Activated naive CD8-positive, alpha-beta T cell treated with anti-CD3 and anti-CD28 coated beads, Interleukin-2, amount 10 ng/mL, durations not matched to agents 7 days and 5 days (primary cell): Measurements from ENCODE around the gene EIF5A2. TPM values are rescaled to one million over a fixed set of nuclear protein-coding genes. Genes with fewer than 3 reads are reported as not detected.
"Not testable (repeated sequence)": the region's sequence is repeated elsewhere in the genome, so short reads cannot be mapped to it uniquely, and the experiment has no call there.

Experiments
- ATAC-seq: fragments of 150-1000 bp; cut with Tn5 transposase; one replicate; pipeline ENCODE4 v1.10.0; 2021; ENCODE audit warnings: low read depth, moderate library complexity
- POLR2A ChIA-PET: fragments of 350-600 bp; sonication (Branson Sonifier 250); formaldehyde crosslinking; loops from one replicate; lab custom pipeline; 2021; ENCODE audit warnings: antibody characterized with exemption; lab: Charles Lee
- DNase-seq: peaks from one replicate; pipeline ENCODE4 v3.0.0; 2021
- H3K27ac Mint-ChIP-seq: one replicate; pipeline ENCODE4 v1.8.0; 2022; ENCODE audit warnings: mild to moderate bottlenecking, mixed read lengths
- H3K27me3 Mint-ChIP-seq: one replicate; pipeline ENCODE4 v1.8.0; 2022; ENCODE audit warnings: mild to moderate bottlenecking, moderate library complexity, mixed read lengths
- H3K36me3 Mint-ChIP-seq: one replicate; pipeline ENCODE4 v1.8.0; 2021; ENCODE audit warnings: mild to moderate bottlenecking, mixed read lengths
- H3K4me1 Mint-ChIP-seq: one replicate; pipeline ENCODE4 v1.8.0; 2021; ENCODE audit warnings: mixed read lengths
- H3K4me3 Mint-ChIP-seq: one replicate; pipeline ENCODE4 v1.8.0; 2022; ENCODE audit warnings: mild to moderate bottlenecking, moderate library complexity, mixed read lengths
- H3K9me3 Mint-ChIP-seq: one replicate; pipeline ENCODE4 v1.8.0; 2021; ENCODE audit warnings: mixed read lengths
- total RNA-seq, 2 experiments: library from RNA; stranded (reverse); gene quantifications; one replicate each; pipeline ENCODE4 v1.2.3, GENCODE V29; 2021

EIF5A2 gene
- total RNA-seq, 2 experiments from 2014 or later, result 11.4 to 11.5 TPM

DNA sequence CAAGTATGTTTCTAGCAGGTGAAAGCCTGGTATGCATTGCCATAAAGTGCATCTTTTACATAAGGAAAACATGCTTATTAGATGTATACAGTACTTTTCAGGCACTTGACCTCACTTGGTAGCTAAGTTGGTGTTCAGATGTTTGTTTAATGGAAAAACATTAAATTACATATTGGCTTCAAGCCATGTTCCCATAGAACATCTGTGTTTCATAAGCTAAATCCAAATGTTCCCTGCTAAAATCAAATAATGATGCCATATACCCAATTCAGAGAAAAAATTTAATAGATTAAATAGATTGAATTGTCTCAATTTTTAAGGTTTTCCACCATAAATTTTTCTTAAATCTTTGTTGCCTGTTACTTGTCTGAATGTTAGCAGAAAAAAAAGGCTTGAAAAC lies 19.3 kb downstream of the EIF5A2 start:
- no peak overlapping the region for H3K4me3 Mint-ChIP-seq
- H3K4me1 Mint-ChIP-seq, result no peaks in the 10 kb centered on the region
- POLR2A ChIA-PET, result no interaction called here
- no peak for DNase-seq
- H3K27me3 Mint-ChIP-seq, result peaks cover 3% of the 10 kb centered on the region
- peaks cover 2% of the 10 kb centered on the region for H3K9me3 Mint-ChIP-seq
- H3K27ac Mint-ChIP-seq, result no peak overlapping the region
- ATAC-seq, result no peak
- peaks cover 6% of the 10 kb centered on the region for H3K36me3 Mint-ChIP-seq

DNA sequence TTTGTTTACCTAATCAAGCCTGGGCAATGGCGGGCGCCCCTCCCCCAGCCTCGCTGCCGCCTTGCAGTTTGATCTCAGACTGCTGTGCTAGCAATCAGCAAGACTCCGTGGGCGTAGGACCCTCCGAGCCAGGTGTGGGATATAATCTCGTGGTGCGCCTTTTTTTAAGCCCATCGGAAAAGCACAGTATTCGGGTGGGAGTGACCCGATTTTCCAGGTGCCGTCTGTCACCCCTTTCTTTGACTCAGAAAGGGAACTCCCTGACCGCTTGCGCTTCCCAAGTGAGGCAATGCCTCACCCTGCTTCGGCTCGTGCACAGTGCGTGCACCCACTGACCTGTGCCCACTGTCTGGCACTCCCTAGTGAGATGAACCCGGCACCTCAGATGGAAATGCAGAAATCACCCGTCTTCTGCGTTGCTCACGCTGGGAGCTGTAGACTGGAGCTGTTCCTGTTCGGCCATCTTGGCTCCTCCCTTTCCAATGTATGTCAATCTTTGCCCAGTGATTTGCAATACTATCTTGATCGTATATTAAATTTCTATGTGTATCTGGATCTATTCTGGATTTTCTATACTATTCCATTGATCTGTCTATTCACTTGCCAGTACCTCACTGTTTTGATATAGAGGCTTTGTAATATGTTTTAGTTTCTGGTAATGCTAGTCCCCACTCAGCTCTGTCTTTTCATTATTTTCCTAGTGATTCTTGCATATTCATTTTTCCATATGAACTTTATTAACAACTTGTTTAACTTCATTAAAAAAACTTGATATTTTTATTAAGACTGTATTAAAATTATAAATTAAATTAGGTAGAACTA lies 24.1 kb downstream of the EIF5A2 start:
- H3K4me3 Mint-ChIP-seq, H3K27ac Mint-ChIP-seq, H3K36me3 Mint-ChIP-seq, H3K9me3 Mint-ChIP-seq, H3K4me1 Mint-ChIP-seq, POLR2A ChIA-PET, H3K27me3 Mint-ChIP-seq, ATAC-seq, DNase-seq: not testable (repeated sequence)

DNA sequence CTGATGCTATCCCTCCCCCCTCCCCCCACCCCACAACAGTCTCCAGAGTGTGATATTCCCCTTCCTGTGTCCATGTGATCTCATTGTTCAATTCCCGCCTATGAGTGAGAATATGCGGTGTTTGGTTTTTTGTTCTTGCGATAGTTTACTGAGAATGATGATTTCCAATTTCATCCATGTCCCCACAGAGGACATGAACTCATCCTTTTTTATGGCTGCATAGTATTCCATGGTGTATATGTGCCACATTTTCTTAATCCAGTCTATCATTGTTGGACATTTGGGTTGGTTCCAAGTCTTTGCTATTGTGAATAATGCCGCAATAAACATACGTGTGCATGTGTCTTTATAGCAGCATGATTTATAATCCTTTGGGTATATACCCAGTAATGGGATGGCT lies 29.7 kb downstream of the EIF5A2 start:
- H3K27me3 Mint-ChIP-seq, DNase-seq, H3K27ac Mint-ChIP-seq, H3K36me3 Mint-ChIP-seq, H3K9me3 Mint-ChIP-seq, H3K4me3 Mint-ChIP-seq, POLR2A ChIA-PET, ATAC-seq, H3K4me1 Mint-ChIP-seq: not testable (repeated sequence)

DNA sequence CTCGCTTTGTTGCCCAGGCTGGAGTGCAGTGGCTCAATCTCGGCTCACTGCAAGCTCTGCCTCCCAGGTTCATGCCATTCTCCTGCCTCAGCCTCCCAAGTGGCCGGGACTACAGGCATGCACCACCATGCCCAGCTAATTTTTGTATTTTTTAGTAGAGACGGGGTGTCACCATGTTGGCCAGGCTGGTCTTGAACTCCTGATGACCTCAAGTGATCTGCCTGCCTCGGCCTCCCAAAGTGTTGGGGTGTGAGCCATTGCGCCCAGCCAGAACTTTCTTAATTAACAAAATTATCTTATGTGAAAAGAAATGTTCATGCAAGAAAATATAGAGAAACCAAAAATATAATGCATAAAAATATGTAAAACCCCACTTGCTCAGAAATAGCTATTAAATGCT lies 31.1 kb downstream of the EIF5A2 start:
- DNase-seq, H3K36me3 Mint-ChIP-seq, ATAC-seq, H3K27ac Mint-ChIP-seq, POLR2A ChIA-PET, H3K9me3 Mint-ChIP-seq, H3K27me3 Mint-ChIP-seq, H3K4me1 Mint-ChIP-seq, H3K4me3 Mint-ChIP-seq: not testable (repeated sequence)

DNA sequence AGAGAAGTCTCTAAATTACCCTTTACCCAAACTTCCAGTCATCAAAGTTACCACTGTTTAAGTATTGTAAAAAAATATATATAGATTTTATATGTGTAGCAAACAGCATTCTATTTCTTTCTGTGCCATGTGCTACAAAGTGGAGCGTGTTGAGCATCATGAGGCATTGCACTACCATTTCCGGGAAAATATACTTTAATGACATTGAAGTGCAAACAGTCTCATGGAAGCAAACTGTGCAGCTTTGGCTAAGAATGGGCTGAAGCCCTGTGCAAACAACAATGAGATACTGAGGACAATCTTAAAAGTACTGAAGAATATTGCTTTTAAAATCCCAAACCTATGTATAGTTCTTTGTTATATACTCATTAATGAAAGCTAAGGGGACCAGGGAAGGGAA lies 31.9 kb downstream of the EIF5A2 start:
- Mint-ChIP-seq H3K4me3 (no peak overlapping the region), H3K9me3 (no peaks in the 10 kb centered on the region), H3K27me3 (peaks cover 5% of the 10 kb centered on the region), H3K27ac (no peak overlapping the region), H3K36me3 (no peaks in the 10 kb centered on the region), H3K4me1 (no peaks in the 10 kb centered on the region)
- ATAC-seq (no peak), DNase-seq (no peak)
- POLR2A ChIA-PET, result no interaction called here

DNA sequence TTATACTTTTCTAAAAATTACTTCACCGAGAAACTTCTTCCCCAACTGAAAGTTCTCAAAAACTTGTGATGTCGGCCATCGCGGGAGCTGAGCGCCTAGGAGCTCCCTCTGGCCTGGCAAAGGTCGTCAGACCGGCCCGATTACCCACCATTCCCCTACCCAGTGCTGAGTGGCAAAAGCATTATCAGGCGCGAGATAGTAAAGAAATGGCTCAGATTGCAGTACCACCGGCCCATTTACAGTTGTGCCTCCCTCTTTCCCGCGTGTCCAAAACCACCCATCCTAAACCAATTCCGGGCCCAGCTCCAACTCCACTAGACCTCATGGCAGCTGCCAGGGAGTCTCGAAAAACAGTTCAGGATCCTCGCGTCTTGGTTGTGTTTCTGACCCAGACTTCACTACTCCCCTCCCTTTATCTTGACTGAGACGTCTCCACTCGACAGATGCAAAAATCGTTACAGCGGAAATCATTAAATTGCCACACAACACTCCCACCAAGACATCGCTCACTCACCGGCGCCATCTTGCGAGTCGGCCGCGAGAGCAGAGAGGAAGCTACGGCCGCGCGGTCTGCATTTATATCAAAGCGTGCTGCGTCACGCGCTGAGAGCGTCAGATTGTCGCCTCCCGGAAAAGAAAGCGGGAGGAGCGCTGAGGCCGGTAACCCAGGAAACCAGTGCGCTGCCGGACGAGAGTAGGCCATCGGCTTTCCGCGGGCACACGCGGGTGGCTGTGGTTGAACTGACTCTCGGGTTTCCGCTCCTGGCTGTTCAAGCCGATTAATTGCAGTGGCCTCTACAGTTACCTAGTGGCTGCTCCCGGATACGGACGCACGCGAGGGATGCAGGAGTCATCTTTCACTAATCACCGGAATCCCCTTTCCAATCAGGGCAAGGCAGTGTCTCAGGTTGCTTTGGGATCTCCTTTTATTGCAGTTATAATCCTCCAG lies 38.5 kb downstream of the EIF5A2 start, which contains the start of gene RPL22L1:
TSS of gene RPL22L1 (minus strand) at position 551 of the 949 bp plus-strand sequence. CDS start at position 523, 28 bp downstream.
- peak within 1 kb of the TSS; percentile 94 for H3K4me3 Mint-ChIP-seq
- POLR2A ChIA-PET, result interaction anchor here (0.6 to 1.8 kb wide), 13 partner anchors 26 to 1720 kb away, joined by 3 to 26 read pairs (median 4); partner anchors contain the start of genes ACTRT3, EIF5A2, MYNN and PHC3
- peak; percentile 94 for ATAC-seq
- peaks cover 21% of the 10 kb centered on the region for H3K36me3 Mint-ChIP-seq
- peaks cover 2% of the 10 kb centered on the region for H3K27me3 Mint-ChIP-seq
- H3K4me1 Mint-ChIP-seq, result peaks cover 14% of the 10 kb centered on the region
- DNase-seq, result peak; percentile 89
- H3K27ac Mint-ChIP-seq, result peak within 1 kb of the TSS; percentile 98
- no peaks in the 10 kb centered on the region for H3K9me3 Mint-ChIP-seq

DNA sequence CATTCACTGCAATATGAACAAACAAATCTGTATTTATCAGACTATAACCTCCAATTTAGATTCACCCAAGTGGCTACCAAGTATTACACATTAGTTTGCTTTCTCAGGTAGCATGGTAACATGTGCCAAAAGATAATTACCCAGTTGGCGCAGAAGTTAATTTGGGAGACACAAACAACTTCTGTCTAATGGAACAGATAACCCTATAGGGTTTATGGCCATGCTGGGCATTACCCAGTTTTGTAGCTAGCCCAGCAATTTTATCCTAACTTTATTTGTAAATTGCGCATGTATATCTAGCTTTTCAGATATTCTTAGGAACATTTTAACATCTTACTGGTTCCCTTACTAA lies 39.2 kb downstream of the EIF5A2 start:
- peaks cover 2% of the 10 kb centered on the region for H3K27me3 Mint-ChIP-seq
- ATAC-seq (no peak), DNase-seq (no peak)
- POLR2A ChIA-PET, result interaction anchor here (0.6 to 1.8 kb wide), 10 partner anchors 27 to 1104 kb away, joined by 3 to 26 read pairs (median 4); partner anchors contain the start of genes ACTRT3, EIF5A2, MYNN and PHC3
- H3K4me1 Mint-ChIP-seq, result peaks cover 15% of the 10 kb centered on the region
- H3K4me3 Mint-ChIP-seq, result peak overlapping the region; percentile 94
- peak overlapping the region; percentile 98 for H3K27ac Mint-ChIP-seq
- H3K36me3 Mint-ChIP-seq, result peaks cover 28% of the 10 kb centered on the region
- no peaks in the 10 kb centered on the region for H3K9me3 Mint-ChIP-seq

DNA sequence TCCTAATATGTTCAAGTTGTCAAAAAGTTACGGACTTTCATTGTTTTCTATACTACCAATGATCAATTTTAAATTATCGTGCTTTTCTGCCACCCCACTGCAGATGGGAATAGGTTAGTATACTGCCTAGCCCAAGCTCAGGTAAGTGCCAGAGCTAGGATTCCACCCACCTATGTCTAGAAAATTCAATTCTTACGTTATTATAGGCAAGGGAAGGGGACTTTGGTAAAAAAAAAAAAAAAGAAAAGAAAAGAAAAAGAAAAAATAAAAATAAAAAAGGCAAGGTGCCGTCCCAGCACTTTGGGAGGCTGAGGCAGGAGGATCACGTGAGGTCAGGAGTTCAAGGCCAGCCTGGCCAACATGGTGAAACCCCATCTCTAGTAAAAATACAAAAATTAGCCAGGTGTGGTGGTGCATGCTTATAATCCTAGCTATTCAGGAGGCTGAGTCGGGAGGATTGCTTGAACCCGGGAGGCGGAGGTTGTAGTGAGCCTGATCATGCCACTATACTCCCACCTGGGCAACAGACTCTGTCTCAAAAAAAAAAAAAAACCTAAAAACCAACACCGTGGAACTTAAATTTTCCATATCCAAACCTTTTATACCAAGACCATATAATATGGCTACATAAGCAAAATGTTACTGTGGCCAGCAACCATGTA lies 39.7 kb downstream of the EIF5A2 start:
- Mint-ChIP-seq H3K4me3 (peak overlapping the region; percentile 94), H3K4me1 (peaks cover 15% of the 10 kb centered on the region), H3K36me3 (peaks cover 31% of the 10 kb centered on the region), H3K9me3 (no peaks in the 10 kb centered on the region), H3K27me3 (peaks cover under 1% of the 10 kb centered on the region), H3K27ac (peak overlapping the region; percentile 98)
- POLR2A ChIA-PET, result interaction anchor here (0.6 to 1.8 kb wide), 4 partner anchors 33 to 1096 kb away, joined by 4 to 8 read pairs (median 6); partner anchors contain the start of genes MYNN and SKIL
- ATAC-seq, result no peak
- DNase-seq, result no peak

DNA sequence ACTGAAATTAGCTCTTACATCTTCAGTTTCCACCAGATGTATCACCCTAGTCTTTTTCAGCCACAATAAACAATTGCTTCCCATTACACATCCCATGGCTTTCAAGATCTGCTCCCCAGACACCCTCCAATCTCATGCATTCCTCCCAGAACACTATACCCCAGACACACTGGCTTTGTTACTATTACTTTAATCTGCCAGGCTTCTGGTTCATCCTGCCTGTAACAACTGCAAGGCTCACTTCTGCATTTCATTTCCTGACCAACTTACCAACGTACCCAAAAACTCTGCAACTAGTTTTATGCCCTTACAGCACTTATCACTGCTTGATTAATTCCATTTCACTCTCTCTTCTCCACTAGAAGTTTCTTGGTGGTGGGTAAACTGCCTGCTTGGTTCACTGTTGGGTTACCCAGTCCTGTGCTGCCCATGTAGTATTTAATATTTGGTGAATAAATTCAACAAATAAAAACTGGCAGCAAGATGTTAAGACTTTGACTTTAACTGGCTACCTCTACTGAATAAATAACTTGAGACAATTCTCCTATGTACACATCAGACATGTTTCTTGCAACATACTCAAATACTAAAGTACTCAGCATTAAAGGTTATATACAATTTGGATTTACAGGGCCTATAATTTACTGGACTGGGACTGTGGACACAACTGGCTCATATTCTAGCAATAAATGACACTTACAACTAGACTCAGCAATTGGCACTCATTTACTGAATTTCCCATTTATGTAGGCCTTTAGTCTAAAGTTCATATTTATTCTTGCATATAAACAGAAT lies 41.1 kb downstream of the EIF5A2 start:
- H3K4me3 Mint-ChIP-seq, result peak overlapping the region; percentile 52
- peaks cover 15% of the 10 kb centered on the region for H3K4me1 Mint-ChIP-seq
- H3K9me3 Mint-ChIP-seq, result no peaks in the 10 kb centered on the region
- H3K27ac Mint-ChIP-seq, result peak overlapping the region; percentile 4
- no peaks in the 10 kb centered on the region for H3K27me3 Mint-ChIP-seq
- ATAC-seq (no peak), DNase-seq (no peak)
- peaks cover 31% of the 10 kb centered on the region for H3K36me3 Mint-ChIP-seq
- POLR2A ChIA-PET, result no interaction called here

DNA sequence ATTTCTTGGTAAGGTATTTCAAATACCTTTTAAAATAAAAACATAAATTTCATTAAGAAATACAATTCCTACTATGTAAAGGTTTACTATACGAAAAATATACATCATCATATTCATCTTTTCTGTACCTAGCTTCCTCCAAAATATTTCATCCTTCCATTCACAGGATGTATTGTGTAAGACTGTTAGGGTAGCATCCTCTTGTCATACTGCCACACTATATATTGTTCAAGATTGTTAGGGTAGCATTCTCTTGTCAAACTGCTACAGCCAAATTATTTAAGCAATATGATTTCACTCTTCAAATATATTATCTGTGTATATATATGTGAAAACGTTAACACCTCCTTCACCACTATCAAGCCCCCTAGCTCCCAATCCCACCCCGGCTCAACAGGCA lies 41.9 kb downstream of the EIF5A2 start:
- no peak overlapping the region for H3K27ac Mint-ChIP-seq

DNA sequence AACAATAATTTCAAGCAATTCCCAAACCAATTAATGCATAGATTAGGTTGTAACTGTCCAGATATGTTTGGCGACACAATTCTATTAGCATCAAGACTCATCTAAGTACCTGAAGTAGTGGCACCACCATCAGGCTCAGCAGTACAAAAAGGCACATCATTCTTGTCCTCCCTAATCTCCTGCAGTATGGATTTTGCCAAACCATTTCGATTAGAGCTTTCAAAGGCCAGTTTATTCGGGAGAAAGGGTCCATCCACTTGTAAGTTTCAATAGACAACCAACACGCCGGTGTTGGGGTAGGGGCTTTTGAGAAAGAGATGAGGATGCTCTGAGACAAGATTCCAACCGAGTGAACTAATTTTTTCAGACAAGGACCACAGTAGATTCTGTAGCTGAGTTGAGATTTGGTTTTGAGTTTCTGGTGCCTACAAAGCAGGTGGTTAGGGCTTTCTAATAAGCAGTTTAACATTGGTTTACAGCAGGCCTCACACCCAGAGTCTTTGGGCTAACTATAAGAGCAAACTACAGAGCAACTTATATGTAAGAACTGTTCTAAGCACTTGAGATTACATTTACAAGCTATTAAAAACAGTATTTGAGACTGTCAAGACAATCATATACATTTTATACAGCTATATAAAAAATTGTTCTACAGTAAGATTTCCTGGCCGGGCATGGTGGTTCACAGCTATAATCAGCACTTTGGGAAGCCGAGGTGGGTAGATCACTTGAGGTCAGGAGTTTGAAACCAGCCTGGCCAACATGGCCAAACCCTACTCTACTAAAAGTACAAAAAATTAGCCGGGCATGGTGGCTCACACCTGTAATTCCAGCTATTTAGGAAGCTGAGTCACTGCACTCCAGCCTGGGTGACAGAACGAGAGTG lies 43.0 kb downstream of the EIF5A2 start:
- no peaks in the 10 kb centered on the region for H3K9me3 Mint-ChIP-seq
- POLR2A ChIA-PET, result interaction anchor here (0.6 kb wide), 1 partner anchor 432 kb away, joined by 3 read pairs; no protein-coding TSS in a partner anchor
- H3K36me3 Mint-ChIP-seq, result peaks cover 31% of the 10 kb centered on the region
- H3K4me1 Mint-ChIP-seq, result peaks cover 15% of the 10 kb centered on the region
- H3K27ac Mint-ChIP-seq, result no peak overlapping the region
- ATAC-seq (no peak), DNase-seq (no peak)
- peaks cover 2% of the 10 kb centered on the region for H3K27me3 Mint-ChIP-seq
- H3K4me3 Mint-ChIP-seq, result no peak overlapping the region

More for the DNA sequence above, 41.9 kb downstream of the EIF5A2 start:
- POLR2A ChIA-PET, result interaction anchor here (0.6 kb wide), 1 partner anchor 1094 kb away, joined by 4 read pairs; no protein-coding TSS in a partner anchor
- no peak for DNase-seq
- H3K4me3 Mint-ChIP-seq, result no peak overlapping the region
- H3K27me3 Mint-ChIP-seq, result no peaks in the 10 kb centered on the region
- H3K9me3 Mint-ChIP-seq, result no peaks in the 10 kb centered on the region
- no peak for ATAC-seq
- peaks cover 31% of the 10 kb centered on the region for H3K36me3 Mint-ChIP-seq
- H3K4me1 Mint-ChIP-seq, result peaks cover 15% of the 10 kb centered on the region
